Esophagus muscularis mucosa (tissue), 3 donors: ENCODE data around the gene DNLZ.

Source experiments
- CTCF ChIP-seq, 3 experiments: fragments of 200-600 bp in 2 of 3; fragments of 450-650 bp in 1 of 3; sonication (generic) in 2 of 3; IDR thresholded peaks; one replicate each; pipeline ENCODE4 v1.5.1; 2017 to 2019; ENCODE audit warnings: antibody characterized with exemption in 3 of 3, mild to moderate bottlenecking in 2 of 3, moderate library complexity in 1 of 3
- POLR2AphosphoS5 ChIP-seq, 2 donors: sonication (generic); formaldehyde crosslinking; IDR thresholded peaks; one replicate each; pipeline ENCODE4 v1.6.1; 2017; ENCODE audit warnings: antibody characterized with exemption in 2 of 2

DNA sequence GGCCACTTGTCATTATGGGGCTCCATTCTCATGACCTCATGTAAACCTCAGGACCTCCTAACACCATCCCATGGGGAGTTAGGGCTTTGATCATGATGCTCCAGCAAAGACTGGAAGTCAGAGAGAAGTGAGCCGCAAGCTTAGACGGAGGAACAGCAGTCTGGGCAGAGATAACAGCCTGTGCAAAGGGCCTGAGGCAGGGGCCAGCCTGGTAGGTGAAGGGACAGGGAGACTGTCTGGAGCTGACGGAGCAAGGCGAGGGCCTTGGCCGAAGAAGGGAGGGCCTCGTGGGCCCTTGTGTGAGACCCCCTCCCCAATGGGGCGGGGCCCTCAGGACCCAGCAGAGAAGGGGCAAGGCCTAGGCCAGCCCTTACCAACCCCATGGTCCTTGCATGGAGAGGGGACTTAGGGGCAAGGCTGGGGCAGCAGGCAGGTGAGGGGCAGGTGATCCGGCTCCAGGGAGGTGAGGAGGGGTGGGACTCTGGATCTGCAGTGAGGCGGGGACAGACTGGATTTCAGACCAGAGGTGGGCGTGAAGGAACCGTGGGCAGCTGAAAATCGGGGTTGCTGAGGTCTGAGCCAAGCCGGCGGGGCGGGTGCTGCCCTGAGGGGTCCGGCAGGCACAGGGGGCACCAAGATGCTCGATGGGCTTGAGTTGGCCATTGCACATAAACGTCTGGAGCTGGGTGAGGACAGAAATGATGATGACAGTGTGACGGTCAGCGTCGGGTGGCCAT, 18.8 kb downstream of the DNLZ start:
- TF ChIP-seq POLR2AphosphoS5 (IDR thresholded peaks at IDR 0.05) (no peak), CTCF (IDR thresholded peaks at IDR 0.05) (no peak)
